ENCODE results near the gene ESCO1. TPM values are rescaled to one million over a fixed set of nuclear protein-coding genes. Genes with fewer than 3 reads are reported as not detected.

Gene ESCO1
- total RNA-seq, 1 experiment from 2014 or later: 14.9 TPM

DNA sequence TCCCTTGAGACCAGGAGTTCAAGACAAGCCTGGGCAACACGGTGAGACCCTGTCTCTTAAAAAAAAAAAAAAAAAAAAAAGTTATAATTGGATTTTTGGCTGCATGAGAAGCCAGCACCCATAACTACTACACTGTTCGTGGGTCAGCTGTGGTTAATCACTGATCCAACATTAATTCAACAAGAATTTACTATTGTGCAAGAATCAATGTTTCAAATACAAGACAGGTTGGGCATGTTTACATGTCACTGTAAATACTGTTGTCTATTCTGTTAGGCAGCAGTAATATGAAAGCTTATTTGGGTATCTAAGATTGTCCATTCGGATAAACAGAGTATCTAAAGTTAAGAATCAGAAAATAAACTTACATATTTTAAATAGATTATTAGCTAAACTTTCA is 62.3 kb downstream of the ESCO1 start:
- H3K27ac ChIP-seq (ENCODE audit: low read depth, low read length, poor library complexity, severe bottlenecking): no peak overlapping the region
- H3K9me3 ChIP-seq (ENCODE audit: low read depth, low read length, poor library complexity, severe bottlenecking): no peaks in the 10 kb centered on the region
- ChIA-PET CTCF (no interaction called here), POLR2A (ENCODE audit: low non-redundant PET) (no interaction called here)
- DNase-seq (ENCODE audit: low spot score): no peak
- H3K4me3 ChIP-seq (ENCODE audit: low read depth, low read length, poor library complexity, severe bottlenecking): no peak overlapping the region
- TF ChIP-seq, protein P1, sequence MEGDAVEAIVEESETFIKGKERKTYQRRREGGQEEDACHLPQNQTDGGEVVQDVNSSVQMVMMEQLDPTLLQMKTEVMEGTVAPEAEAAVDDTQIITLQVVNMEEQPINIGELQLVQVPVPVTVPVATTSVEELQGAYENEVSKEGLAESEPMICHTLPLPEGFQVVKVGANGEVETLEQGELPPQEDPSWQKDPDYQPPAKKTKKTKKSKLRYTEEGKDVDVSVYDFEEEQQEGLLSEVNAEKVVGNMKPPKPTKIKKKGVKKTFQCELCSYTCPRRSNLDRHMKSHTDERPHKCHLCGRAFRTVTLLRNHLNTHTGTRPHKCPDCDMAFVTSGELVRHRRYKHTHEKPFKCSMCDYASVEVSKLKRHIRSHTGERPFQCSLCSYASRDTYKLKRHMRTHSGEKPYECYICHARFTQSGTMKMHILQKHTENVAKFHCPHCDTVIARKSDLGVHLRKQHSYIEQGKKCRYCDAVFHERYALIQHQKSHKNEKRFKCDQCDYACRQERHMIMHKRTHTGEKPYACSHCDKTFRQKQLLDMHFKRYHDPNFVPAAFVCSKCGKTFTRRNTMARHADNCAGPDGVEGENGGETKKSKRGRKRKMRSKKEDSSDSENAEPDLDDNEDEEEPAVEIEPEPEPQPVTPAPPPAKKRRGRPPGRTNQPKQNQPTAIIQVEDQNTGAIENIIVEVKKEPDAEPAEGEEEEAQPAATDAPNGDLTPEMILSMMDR (conservative IDR thresholded peaks at IDR 0.05; ENCODE audit: low read depth, low read length): no peak
- no peak for TF ChIP-seq EZH2 (IDR thresholded peaks at IDR 0.05; ENCODE audit: borderline replicate concordance, low read depth, low read length, poor library complexity, severe bottlenecking)
- H3K27me3 ChIP-seq (replicated peaks; ENCODE audit: insufficient read depth, low read depth, low read length, poor library complexity): no peaks in the 10 kb centered on the region
- intact Hi-C loops (cut with micrococcal nuclease; ENCODE audit: unreplicated experiment): no loop called here
- peaks cover 13% of the 10 kb centered on the region for H3K36me3 ChIP-seq (ENCODE audit: insufficient read depth, low read length, poor library complexity, severe bottlenecking)
- no TSS peak for BruUV-seq (replicated peaks)
- no peaks in the 10 kb centered on the region for H3K4me1 ChIP-seq (ENCODE audit: insufficient read depth, low read length, poor library complexity, severe bottlenecking)

DNA sequence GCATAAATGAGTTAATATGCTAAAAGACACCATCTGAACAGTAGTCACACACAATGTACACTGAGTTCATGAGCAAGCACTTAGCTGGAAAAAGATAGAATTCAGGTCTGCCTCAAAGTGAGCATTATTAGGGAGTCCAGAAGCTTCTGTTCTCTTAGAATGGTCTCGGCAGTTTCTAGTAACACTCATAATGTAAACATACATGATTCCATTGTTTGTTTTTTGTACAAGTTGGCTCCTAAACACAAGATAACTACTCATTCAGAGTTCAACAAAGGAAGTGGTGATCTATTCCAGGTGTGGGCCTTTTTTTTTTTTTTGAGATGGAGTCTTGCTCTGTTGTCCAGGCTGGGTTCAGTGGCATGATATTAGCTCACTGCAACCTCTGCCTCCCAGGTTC is 66.2 kb downstream of the ESCO1 start:
- Histone ChIP-seq H3K36me3 (ENCODE audit: insufficient read depth, low read length, poor library complexity, severe bottlenecking) (peaks cover 13% of the 10 kb centered on the region), H3K27ac (ENCODE audit: low read depth, low read length, poor library complexity, severe bottlenecking) (no peak overlapping the region), H3K27me3 (replicated peaks; ENCODE audit: insufficient read depth, low read depth, low read length, poor library complexity) (no peaks in the 10 kb centered on the region), H3K4me1 (ENCODE audit: insufficient read depth, low read length, poor library complexity, severe bottlenecking) (no peaks in the 10 kb centered on the region), H3K4me3 (ENCODE audit: low read depth, low read length, poor library complexity, severe bottlenecking) (no peak overlapping the region), H3K9me3 (ENCODE audit: low read depth, low read length, poor library complexity, severe bottlenecking) (no peaks in the 10 kb centered on the region)
- no peak for DNase-seq (ENCODE audit: low spot score)
- no TSS peak for BruUV-seq (replicated peaks)
- TF ChIP-seq, protein P1 (conservative IDR thresholded peaks at IDR 0.05; ENCODE audit: low read depth, low read length): no peak
- TF ChIP-seq EZH2 (IDR thresholded peaks at IDR 0.05; ENCODE audit: borderline replicate concordance, low read depth, low read length, poor library complexity, severe bottlenecking): no peak
- ChIA-PET POLR2A (ENCODE audit: low non-redundant PET) (no interaction called here), CTCF (no interaction called here)
- intact Hi-C loops (cut with micrococcal nuclease; ENCODE audit: unreplicated experiment): no loop called here

DNA sequence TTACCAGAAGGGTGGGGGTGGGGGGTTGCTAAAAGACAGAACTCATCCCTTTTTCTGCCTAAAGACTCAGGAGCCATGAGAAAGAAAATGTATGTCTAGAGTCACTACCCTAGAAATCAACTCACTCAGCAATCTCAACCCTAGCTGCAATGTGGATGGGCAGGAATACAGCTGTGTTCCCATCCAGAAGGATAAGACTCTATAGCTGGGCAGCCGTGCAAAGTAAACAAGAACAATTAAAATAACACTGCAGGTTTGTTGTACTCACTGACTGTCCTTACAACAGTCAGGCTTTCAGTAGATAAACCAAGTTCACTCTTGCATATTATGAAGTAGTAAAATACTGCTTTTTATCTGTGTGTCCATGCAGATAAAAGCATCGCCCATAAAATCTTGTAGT is 74.0 kb downstream of the ESCO1 start:
- CTCF ChIA-PET: no interaction called here
- POLR2A ChIA-PET (ENCODE audit: low non-redundant PET): no interaction called here
- BruUV-seq (replicated peaks): no TSS peak

More for the DNA sequence above, 74.0 kb downstream of the ESCO1 start:
- Histone ChIP-seq H3K4me3 (ENCODE audit: low read depth, low read length, poor library complexity, severe bottlenecking) (no peak overlapping the region), H3K27ac (ENCODE audit: low read depth, low read length, poor library complexity, severe bottlenecking) (no peak overlapping the region), H3K9me3 (ENCODE audit: low read depth, low read length, poor library complexity, severe bottlenecking) (no peaks in the 10 kb centered on the region), H3K36me3 (ENCODE audit: insufficient read depth, low read length, poor library complexity, severe bottlenecking) (peaks cover 3% of the 10 kb centered on the region), H3K27me3 (replicated peaks; ENCODE audit: insufficient read depth, low read depth, low read length, poor library complexity) (no peaks in the 10 kb centered on the region), H3K4me1 (ENCODE audit: insufficient read depth, low read length, poor library complexity, severe bottlenecking) (no peaks in the 10 kb centered on the region)
- intact Hi-C loops (cut with micrococcal nuclease; ENCODE audit: unreplicated experiment): no loop called here
- no peak for DNase-seq (ENCODE audit: low spot score)
- no peak for TF ChIP-seq EZH2 (IDR thresholded peaks at IDR 0.05; ENCODE audit: borderline replicate concordance, low read depth, low read length, poor library complexity, severe bottlenecking)
- TF ChIP-seq, protein P1 (conservative IDR thresholded peaks at IDR 0.05; ENCODE audit: low read depth, low read length): no peak

All from A673 (cell line).